NCI-H2107 (cell line): ENCODE measurements around the gene VPS54.

Experiments
- DNase-seq: peaks from one replicate; lab custom pipeline; 2025; lab: John Stamatoyannopoulos, UW

The VPS54 gene

GRCh38 chr2:63926815-63927214 is 92.4 kb downstream of the VPS54 start:
- peak; percentile 39 for DNase-seq

- DNase-seq = no peak
Observed at GRCh38 chr2:63914311-63914710, 104.9 kb downstream of the VPS54 start.

GRCh38 chr2:63903003-63903402 is 116.2 kb downstream of the VPS54 start:
- no peak for DNase-seq

GRCh38 chr2:63902149-63902548 is 117.1 kb downstream of the VPS54 start:
- no peak for DNase-seq

- no peak for DNase-seq
Observed at GRCh38 chr2:63899639-63900038, 119.6 kb downstream of the VPS54 start.

GRCh38 chr2:63898839-63899238 is 120.4 kb downstream of the VPS54 start:
- DNase-seq = no peak

- DNase-seq = no peak
Observed at GRCh38 chr2:63894167-63894566, 125.1 kb downstream of the VPS54 start.

GRCh38 chr2:63893163-63893562 is 126.1 kb downstream of the VPS54 start:
- no peak for DNase-seq

- no peak for DNase-seq
Observed at GRCh38 chr2:63891488-63892030, 127.7 kb downstream of the VPS54 start.

- no peak for DNase-seq
Observed at GRCh38 chr2:63890678-63891077, 128.6 kb downstream of the VPS54 start.

- peak; percentile 34 for DNase-seq
Observed at GRCh38 chr2:63888490-63889402, 130.5 kb downstream of the VPS54 start.

- no peak for DNase-seq
Observed at GRCh38 chr2:63888053-63888452, 131.2 kb downstream of the VPS54 start.

- DNase-seq = no peak
Observed at GRCh38 chr2:63886445-63886844, 132.8 kb downstream of the VPS54 start.

GRCh38 chr2:63882395-63883105 is 136.7 kb downstream of the VPS54 start:
- no peak for DNase-seq

- DNase-seq = peak; percentile 38
Observed at GRCh38 chr2:63881205-63881604, 138.0 kb downstream of the VPS54 start.

- no peak for DNase-seq
Observed at GRCh38 chr2:63880625-63881024, 138.6 kb downstream of the VPS54 start.

- DNase-seq = no peak
Observed at GRCh38 chr2:63879876-63880433, 139.3 kb downstream of the VPS54 start.

GRCh38 chr2:63878486-63878885 is 140.7 kb downstream of the VPS54 start:
- no peak for DNase-seq

GRCh38 chr2:63876311-63876710 is 142.9 kb downstream of the VPS54 start:
- no peak for DNase-seq

- DNase-seq = no peak
Observed at GRCh38 chr2:63875559-63876245, 143.5 kb downstream of the VPS54 start.

- no peak for DNase-seq
Observed at GRCh38 chr2:63875131-63875527, 144.1 kb downstream of the VPS54 start.
